HG03442 (cell line): ENCODE results near the gene PLK5.
A peak's percentile ranks its signal among the peaks of the same experiment; 100 is the strongest.
"Not testable (repeated sequence)": the region's sequence is repeated elsewhere in the genome, so short reads cannot be mapped to it uniquely, and the experiment has no call there.

ENCODE experiments used
- ATAC-seq: cut with Tn5 transposase; IDR thresholded peaks from one replicate; pipeline ENCODE4 v1.9.1; 2021; ENCODE audit warnings: mild to moderate bottlenecking, moderate library complexity; ENCODE audit not compliant: unreplicated experiment

PLK5 gene, protein sequence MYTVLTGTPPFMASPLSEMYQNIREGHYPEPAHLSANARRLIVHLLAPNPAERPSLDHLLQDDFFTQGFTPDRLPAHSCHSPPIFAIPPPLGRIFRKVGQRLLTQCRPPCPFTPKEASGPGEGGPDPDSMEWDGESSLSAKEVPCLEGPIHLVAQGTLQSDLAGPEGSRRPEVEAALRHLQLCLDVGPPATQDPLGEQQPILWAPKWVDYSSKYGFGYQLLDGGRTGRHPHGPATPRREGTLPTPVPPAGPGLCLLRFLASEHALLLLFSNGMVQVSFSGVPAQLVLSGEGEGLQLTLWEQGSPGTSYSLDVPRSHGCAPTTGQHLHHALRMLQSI

DNA sequence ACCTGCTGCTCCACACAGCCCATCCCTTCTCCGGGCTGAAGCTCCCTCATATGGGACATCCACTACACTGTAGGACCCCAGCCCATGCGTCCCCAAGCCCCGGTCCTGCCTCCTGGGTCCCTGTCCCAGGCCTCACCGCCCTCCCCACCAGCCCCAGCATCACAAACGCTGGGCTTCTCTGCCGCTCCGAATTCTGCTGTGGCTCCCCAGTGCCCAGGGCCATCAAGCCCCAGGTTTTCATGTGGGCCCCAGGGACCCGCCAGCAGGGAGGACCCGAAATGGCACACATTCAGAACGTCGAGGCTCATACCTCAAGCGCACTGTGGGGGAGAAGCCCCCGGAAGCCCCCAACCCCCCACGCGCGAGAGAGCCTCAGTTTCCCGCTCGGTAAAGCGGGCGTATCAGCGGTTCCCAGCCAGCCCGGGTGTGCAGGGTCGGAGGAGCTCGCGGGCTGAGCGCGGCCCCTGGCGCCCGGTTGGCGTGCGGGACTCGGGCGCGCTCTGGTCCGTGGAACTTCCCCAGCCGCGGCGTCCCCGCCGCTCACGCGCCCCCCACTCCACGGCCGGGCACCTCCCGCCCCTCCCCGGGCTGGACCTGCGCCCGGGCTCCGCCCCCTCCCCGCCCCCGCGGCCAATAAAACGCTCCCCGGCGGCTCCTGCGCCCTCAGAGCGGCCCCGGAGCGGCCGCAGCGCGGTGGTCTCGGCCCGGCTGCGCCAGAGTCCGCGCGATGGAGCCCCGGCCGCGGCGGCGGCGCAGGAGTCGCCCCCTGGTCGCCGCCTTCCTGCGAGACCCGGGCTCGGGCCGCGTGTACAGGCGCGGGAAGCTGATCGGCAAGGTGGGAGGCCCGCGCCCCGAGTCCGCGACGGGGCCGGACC lies at the start of gene PLK5:
Gene PLK5 (plus strand): TSS at position 666 of the 875 bp plus-strand sequence. CDS start 2,920 bp downstream, outside the sequence.
- no peak for ATAC-seq

GRCh38 chr19:1474765-1475351 lies 49.0 kb upstream of the PLK5 start:
- no peak for ATAC-seq

DNA sequence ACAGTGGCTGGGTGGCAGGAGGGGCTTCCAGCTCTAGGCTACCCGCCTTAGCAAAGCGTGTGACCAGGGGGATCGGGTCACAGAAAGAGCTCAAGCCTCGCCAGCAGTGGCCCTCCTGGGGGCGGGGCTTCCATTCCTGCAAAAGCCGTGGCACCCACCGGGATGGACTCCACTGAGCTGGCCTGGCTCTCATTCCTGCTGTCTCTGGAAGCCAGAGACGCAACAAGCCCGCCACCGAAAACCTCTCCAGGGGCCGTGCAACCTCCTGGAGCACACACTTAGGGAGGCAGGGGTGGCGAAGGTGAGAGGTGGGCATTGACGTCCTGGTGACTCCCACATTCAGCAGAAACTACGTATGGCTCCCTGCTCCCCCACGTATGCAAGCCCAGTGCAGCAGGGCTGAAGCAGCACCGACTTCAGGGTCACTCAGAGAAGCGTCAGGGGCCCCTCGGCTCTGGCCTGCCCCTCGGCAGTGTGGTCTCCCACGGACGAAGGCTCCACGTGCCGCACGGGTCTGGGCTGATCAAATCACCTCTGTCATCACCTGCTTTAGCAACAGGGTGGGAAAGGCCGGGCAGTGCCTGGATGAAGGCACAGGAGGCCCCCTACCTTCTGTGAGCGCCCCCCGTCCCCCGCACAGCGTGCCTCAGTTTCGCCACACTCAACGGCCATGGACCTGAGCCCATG lies 48.0 kb upstream of the PLK5 start:
- no peak for ATAC-seq

- not testable (repeated sequence) for ATAC-seq
Observed at GRCh38 chr19:1477056-1477455, 46.8 kb upstream of the PLK5 start.

DNA sequence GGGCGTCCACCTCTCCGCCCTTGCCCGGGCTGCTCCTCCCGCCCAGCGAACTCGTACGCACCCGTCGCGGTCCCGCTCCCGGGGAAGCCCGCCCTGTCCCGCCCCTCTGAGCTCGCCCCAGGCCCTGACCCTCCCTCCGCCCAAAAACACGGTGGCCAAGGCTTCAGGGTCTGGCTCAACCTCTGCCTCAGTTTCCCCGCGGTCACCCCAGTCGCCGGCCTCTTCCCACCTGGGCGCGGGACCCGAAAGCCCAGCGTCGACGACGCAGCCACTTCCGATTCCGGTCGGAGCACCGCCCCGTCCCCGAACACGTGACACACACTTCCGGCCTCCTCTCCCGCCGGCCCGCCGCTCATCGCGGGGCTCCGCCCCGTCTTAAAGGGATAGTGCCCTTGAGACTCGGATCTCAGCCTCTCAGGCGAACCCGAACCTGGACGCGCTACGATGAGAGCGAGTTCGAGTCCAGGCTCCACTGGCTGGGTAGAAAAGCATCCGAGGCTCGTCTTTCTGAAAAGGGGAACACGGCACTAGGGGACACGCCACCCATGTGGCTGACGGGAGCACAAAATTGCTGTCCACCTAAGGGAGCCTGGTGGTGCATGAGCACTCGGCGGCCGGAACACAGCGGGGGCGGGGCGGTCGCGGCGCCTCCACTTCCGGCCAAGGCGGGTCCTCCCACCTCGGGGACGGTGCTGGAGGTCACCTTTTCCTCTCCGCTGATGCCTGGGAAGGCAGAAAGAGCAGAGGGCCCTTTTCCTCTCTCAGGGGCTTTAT lies 44.8 kb upstream of the PLK5 start, which contains the start of gene C19orf25:
Gene C19orf25 (minus strand): TSS at position 282 of the 774 bp plus-strand sequence. CDS start 312 bp downstream, outside the sequence.
- ATAC-seq = peak; percentile 81

DNA sequence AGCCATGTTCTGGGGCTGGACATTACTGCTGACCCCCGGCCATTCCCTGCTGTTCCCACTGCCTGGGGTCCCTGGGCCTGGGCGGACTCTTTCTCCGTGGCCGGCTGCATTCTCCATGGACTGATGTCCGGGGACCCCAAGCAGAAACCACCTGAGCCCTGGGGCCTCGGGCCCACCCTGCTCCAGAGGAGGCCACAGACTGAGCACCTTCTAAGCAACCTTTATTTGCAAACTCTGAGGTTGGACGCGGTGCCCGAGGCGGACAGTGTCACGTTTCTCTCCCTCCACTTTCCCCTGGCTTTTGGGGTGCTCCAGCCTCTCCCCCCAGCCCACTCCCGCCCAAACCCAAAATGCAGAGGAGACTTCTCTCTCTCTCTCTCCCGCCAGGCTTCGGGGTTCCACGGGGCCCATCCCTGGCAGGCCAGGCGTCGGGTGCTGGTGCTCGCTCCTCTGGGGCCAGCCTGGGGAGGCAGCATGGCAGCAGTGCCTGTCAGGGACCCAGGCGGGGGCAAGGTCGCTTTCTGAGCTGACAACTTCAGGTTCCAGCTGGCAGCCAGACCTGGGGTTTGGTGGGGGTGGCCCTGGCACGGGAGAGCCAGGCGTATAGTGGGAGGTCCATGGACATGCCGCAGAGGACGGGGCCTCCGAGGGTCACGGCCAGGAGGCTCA lies 42.5 kb upstream of the PLK5 start:
- no peak for ATAC-seq

- ATAC-seq = no peak
Observed at GRCh38 chr19:1481893-1482360, 42.0 kb upstream of the PLK5 start.

- ATAC-seq = no peak
Observed at GRCh38 chr19:1482361-1483130, 41.3 kb upstream of the PLK5 start.

DNA sequence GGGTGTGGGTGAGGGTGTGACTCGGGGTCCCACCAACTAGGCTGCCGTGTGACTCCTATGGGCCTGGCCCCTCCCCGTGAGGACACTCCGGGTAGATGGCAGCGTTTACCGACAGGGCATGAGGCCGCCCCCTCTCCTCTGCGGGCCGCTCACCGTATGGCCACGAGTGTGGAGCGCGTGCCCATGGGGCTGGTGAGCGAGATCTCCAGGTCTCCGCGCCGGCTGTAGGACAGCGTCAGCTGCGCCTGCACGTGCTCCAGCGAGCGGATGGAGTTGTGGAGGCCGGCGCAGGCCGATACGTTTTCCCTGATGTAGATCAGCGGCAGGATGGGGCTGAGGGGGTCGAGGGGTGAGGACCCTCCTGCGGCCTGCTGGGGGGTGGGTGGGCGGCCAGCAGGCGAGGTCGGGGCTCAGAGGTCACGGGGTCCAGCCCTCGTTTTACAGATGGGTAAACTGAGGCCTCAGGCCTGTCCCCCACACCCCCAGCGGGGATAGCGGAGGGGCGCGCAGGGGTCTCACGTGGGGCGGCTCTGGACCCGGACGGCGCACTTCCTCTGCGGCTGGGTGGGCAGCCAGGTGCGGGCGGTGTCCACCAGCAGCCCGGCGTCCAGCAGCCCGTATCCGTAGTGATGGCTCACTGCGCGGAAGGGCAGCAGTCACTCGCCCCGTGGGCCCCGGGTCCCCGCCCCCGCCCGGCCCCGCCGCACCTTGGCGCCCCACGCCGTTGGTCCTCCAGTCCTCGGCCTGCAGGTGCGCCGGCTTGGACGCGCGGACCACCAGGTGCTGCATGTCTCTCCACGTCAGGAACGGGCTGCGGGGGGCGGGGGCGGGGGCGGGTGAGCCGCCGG lies 40.5 kb upstream of the PLK5 start:
- ATAC-seq = no peak

- no peak for ATAC-seq
Observed at GRCh38 chr19:1483979-1484428, 39.9 kb upstream of the PLK5 start.

DNA sequence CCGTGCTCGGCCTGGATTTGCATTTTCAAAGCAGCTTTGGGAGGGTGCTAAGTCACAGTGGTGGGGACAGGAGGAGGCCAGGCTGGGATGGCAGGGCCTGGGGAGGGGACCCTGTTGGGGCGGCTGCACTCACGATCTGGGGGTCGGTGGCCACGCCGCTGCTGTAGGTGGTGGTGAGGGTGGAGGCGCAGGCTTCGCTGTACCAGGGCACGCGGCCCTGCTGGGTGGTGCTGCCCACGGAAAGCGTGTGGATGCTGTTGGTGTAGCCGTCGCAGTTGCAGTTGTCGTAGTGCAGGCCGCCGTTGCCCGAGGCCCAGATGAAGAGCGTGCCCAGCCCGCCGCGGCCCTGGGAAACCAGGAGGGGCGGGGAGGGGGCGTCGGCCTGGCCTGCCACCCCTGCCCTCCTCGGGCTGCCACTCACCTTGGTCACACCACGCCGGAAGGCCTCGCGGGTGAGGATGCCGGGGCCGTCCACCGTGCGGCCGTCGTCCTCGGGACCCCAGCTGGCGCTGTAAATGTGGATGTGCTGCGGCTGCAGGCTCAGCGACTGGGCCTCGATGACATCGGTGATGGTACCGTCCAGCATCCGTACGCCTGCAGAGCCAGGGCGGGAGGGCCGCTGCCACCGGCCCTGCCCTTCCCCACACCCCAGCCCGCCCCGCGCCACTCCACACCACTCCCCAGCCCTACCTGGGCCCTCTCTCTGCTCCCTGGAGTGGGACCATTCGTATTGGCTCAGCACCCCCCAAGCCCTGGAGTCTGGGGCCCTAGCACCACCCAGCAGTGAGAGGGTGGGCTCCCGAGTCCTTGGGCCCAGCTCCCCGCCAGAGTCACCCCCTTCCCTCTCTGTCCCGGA lies 36.9 kb upstream of the PLK5 start:
- ATAC-seq = no peak

DNA sequence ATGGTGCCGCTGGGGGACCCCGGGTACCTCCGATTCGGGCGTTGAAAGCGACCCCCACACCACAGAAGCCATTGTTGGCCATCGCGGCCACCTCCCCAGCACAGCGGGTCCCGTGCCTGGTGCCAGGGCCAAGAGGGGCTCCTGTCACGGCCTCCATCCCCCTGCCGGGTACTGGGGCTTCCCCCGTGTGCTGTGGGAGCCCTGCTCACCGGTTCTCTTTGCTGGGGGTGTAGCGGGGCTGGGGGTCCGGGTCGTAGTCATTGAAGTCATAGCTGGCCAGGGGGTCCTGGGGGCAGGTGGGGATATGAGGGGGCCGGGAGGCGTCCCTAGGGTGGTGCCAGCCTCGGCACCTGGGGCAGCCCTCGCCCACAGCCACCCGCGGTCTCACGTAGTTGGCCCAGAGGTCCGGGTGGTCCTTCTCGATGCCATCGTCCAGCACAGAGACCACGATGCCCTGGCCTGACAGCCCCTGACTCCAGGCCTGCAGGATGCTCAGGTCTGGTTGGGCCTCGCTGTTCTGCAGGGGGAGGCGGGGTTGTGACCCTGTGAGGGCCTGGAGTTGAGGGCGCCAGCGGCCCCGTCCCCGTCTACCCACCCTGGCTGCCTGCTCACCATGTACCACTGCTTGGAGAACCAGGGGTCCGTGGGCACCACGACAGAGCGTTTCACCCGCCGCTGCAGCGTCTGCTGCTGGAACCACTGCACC lies 36.1 kb upstream of the PLK5 start:
- no peak for ATAC-seq

DNA sequence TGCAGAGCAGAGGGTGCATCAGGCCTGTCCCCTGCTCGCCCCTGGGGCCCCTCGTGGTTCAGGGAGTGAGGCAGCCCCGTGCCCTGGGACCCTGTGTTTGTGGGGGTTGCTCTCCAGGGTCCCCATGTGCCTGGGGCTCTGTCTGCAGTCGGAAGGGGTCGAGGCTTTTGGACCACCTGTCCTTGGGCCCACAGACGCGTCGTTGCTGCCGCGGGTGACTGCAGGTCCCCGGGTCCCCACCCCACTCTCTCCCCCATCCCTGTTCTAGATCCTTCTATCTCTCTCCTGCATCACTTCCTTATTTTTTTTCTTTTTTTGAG lies 35.6 kb upstream of the PLK5 start:
- ATAC-seq = no peak

- ATAC-seq = no peak
Observed at GRCh38 chr19:1489463-1490310, 34.2 kb upstream of the PLK5 start.

GRCh38 chr19:1490311-1491113 lies 33.4 kb upstream of the PLK5 start, which contains the start of gene PCSK4:
Gene PCSK4, minus strand, starts transcription at chr19:1490350. Its CDS starts 4 bp downstream, at chr19:1490346.
- peak; percentile 81 for ATAC-seq
